ENCODE data around the gene ASGR2.
"Not testable (repeated sequence)": the region's sequence is repeated elsewhere in the genome, so short reads cannot be mapped to it uniquely, and the experiment has no call there.

The ASGR2 gene

GRCh38 chr17:7123844-7124243 lies 9.2 kb upstream of the ASGR2 start:
- no peak for DNase-seq

- DNase-seq = no peak
Measured at GRCh38 chr17:7122381-7122780, 7.8 kb upstream of the ASGR2 start.

- DNase-seq = not testable (repeated sequence)
Measured at GRCh38 chr17:7120635-7121034, 6.0 kb upstream of the ASGR2 start.

GRCh38 chr17:7120123-7120522 lies 5.5 kb upstream of the ASGR2 start:
- DNase-seq = no peak

GRCh38 chr17:7119314-7119713 lies 4.7 kb upstream of the ASGR2 start:
- DNase-seq = no peak

- no peak for DNase-seq
Measured at GRCh38 chr17:7114875-7115614, 423 bp upstream of the ASGR2 start.

GRCh38 chr17:7113273-7114071 lies 1.1 kb downstream of the ASGR2 start:
- DNase-seq = no peak

- no peak for DNase-seq
Measured at GRCh38 chr17:7112510-7113108, 2.0 kb downstream of the ASGR2 start.

GRCh38 chr17:7111784-7112509 lies 2.7 kb downstream of the ASGR2 start:
- no peak for DNase-seq

- no peak for DNase-seq
Measured at GRCh38 chr17:7110617-7111306, 3.9 kb downstream of the ASGR2 start.

GRCh38 chr17:7109461-7110322 lies 4.9 kb downstream of the ASGR2 start:
- no peak for DNase-seq

- no peak for DNase-seq
Measured at GRCh38 chr17:7108981-7109380, 5.6 kb downstream of the ASGR2 start.

GRCh38 chr17:7108560-7108925 lies 6.1 kb downstream of the ASGR2 start:
- no peak for DNase-seq

GRCh38 chr17:7107795-7108559 lies 6.6 kb downstream of the ASGR2 start:
- DNase-seq = no peak

GRCh38 chr17:7107012-7107754 lies 7.4 kb downstream of the ASGR2 start:
- no peak for DNase-seq

- DNase-seq = no peak
Measured at GRCh38 chr17:7102421-7102820, 12.2 kb downstream of the ASGR2 start.

- no peak for DNase-seq
Measured at GRCh38 chr17:7101531-7101930, 13.1 kb downstream of the ASGR2 start.

- DNase-seq = not testable (repeated sequence)
Measured at GRCh38 chr17:7100641-7101379, 13.8 kb downstream of the ASGR2 start.

- no peak for DNase-seq
Measured at GRCh38 chr17:7098802-7099459, 15.7 kb downstream of the ASGR2 start.

Data from NK-92 treated with Interleukin-12 subunit alpha and Interleukin-12 subunit beta, amount 100 ng/mL, for 24 hours (cell line).